HG02642 (cell line): ENCODE results near the gene PCDHGA1.
A peak's percentile ranks its signal among the peaks of the same experiment; 100 is the strongest.
"Not testable (repeated sequence)": the region's sequence is repeated elsewhere in the genome, so short reads cannot be mapped to it uniquely, and the experiment has no call there.

ENCODE experiments used
- ATAC-seq: cut with Tn5 transposase; IDR thresholded peaks from one replicate; pipeline ENCODE4 v1.9.1; 2021; ENCODE audit warnings: mild to moderate bottlenecking; ENCODE audit not compliant: unreplicated experiment, poor library complexity

Gene PCDHGA1

GRCh38 chr5:141330299-141331080 lies at the start of gene PCDHGA1:
Gene PCDHGA1 (plus strand): TSS chr5:141330514.
- peak; percentile 42 for ATAC-seq

DNA sequence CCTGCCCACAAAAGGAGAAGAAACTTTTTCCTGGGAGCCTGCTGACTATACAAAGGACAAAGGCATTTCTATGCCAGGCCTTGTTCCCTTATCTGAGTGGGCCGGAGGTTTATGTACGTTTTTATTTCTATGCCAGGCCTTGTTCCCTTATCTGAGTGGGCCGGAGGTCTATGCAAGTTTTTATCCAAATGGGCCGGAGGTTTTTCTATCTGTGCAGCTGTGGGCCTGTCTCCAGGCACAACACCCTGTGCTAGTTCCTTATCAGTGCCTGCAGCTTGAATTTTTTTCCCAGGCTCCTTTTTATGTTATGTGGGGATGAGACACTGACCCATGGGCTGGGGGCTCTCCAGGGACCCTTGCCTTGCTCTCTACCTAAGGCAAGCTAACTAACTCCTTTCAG lies 31.9 kb upstream of the PCDHGA1 start:
- ATAC-seq, result no peak

DNA sequence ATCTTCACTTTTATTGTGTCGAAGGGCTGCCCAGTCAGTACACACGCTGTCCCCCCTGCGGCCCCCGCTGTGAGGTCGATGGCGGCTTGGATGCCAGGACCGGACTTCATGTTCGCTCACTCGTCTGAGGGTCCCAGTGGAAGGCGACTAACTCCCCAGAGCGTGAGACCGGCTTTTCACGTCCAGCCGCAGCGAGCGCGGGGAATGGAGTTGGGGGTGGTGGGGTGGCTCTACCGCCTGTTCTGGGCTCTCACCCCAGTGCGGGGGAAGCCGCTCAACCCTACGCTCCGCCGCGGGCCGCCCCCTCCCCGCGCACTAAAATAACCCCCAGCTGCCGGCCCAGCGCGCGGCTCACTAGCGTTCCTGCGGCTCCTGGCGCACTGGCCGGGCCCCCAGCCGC lies 26.6 kb upstream of the PCDHGA1 start, which contains the start of gene SLC25A2:
SLC25A2 (minus strand) TSS at position 294 of the 400 bp plus-strand sequence; CDS start at position 110, 184 bp downstream.
- ATAC-seq, result no peak

- ATAC-seq, result no peak
These were observed 23.7 kb upstream of the PCDHGA1 start for GRCh38 chr5:141306630-141307029.

DNA sequence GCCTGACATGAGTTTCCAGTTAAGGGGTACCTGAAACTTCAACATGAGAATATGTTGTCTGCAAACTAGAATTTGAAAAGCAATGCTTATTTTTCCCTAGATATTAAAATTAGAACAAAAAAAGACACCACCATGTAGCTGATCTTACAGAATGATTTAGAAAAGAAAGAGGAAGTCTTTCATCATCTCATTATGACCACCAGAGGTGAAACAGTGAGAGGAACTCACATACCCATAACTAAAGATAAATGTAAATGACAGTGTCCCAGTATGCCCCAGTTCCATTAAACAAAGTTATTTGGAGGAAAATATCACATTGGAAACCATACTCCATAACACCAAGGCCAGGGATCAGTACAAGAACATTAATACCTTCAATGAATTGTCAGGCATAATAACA lies 16.6 kb upstream of the PCDHGA1 start:
- no peak for ATAC-seq

DNA sequence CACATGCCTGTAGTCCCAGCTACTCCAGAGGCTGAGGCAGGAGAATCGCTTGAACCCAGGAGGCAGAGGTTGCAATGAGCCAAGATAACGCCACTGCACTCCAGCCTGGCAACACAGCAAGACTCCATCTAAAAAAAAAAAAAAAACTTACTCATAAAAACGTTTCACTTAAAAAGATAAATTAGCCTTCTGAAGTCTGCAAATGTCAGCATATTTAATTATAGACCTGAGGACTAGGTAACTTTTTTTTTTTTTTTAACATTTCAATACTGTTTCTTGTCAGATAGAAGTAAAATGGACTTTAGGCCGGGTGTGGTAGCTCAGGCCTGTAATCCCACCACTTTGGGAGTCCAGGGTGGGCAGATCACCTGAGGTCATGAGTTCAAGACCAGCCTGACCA lies 13.4 kb upstream of the PCDHGA1 start:
- ATAC-seq, result not testable (repeated sequence)

DNA sequence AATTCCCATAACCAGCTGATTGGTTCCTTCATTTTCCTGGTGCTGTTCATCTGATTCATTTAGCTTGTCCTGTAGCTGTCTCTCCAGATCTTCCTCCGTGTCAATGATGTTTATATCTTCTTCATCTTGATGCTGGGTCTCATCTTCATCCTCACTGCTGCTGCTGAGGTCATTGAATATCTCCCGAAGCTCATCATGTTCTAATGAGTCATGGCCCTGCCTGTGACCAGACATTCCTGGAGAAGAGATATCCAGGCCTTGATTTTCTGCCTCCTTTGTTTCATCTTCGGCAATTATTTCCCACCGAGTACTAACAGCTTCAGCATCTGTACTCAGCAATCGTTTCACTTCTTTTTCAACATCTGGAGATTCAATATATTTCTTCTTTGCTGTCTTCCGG lies 11.1 kb upstream of the PCDHGA1 start:
- ATAC-seq, result no peak

DNA sequence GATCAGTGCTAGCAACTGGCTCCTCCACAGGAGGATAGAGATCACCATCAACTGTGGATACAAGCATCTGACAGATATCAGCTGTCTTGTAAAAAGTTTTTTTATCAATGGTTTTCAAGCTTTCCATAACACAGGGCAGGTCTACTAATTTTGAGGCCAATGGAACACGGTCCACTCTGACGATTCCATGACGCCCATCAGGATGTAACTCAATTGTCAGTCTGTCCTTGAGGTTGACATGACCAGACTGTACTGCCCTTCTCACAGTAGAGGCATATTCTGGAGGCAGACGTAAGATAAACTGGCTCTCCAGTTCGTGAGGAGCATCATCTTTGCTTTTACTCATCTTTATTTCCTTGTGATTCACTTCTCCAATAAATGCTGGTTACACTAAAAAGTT lies 10.6 kb upstream of the PCDHGA1 start:
- no peak for ATAC-seq

DNA sequence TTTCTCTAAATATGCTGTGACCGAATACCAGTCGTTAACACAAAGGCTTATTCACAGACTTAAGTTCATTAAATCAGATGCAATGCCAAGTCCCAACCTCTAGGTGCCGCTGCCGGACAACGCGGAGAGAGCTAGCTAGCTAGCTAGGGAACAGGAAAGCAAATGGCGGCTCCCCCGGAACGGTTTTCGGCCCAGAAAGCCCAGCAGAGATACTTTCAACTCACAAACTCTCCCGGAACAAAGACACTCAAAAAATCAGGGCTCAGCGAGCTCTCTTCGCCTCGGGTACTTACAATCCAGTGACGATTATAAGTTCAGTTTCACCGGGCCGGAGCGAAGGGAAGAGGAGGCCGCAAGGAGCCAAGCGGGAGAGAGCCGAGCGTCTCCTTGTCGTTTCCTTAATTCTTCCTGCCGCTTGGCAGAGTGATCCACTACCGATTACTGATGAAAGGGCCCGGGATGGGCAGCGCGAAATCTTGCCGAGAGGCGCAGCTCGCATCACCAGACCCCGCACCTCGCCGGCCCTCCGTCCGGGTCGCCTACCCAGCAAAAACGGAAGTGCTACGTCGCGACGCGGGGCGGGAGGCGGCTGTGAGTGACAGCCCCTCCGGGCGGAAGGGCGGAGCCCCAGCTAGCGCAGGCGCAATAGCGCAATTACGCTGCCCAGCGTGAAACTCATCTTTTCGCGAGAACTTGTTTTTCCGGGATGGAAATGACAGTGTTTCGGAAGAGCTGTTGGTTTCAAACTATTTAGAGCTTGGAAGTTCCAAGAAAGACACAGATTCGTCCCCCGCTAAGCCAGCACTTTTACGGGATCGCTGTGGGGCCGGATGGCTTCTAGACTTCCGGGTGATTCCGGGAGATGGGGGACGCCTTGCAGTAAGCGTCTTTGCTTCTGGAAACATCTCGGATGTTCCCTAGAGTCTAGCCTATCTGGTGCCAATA lies 9.8 kb upstream of the PCDHGA1 start, which contains the start of gene TAF7:
TAF7 (minus strand) TSS at position 560 of the 945 bp plus-strand sequence. CDS start 740 bp downstream, outside the sequence.
- peak; percentile 97 for ATAC-seq

GRCh38 chr5:141322261-141322660 lies 8.1 kb upstream of the PCDHGA1 start:
- ATAC-seq, result no peak

DNA sequence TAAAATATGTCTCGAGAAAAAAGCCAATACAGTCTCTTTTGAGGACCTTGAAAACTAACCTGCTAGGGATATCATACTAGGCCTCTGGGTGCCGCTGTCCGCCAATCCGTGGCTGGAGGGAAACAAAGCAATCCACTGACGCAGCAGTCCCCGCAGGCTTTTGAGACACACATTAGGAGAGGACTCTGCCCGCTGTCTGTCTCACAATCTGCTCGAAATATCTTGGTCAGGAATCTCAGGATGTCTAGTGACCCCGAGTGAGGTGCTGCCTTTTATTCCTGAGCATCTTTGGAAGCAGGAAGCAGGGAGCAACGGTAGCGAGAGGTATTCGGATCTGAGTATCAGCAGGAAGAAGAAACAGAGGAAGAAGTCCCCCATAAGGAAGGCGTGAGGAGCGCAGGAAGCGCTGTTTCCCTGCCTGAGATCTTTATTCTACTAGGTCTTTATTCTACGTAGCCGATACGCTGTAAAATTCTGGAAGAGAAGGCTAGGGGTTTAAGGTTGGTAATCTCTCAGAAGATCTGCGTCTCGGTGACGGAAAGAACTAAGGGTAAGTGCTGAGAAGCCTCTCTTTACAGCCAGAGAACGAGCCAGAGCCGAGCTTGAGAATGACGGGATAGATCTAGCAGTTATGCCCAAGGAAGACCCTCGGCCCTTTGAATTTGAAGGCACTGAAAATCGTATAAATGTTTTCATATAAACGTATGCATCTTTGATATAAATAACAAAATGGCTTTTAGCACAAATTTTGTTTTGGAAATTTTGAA lies 4.0 kb upstream of the PCDHGA1 start:
- peak; percentile 78 for ATAC-seq

DNA sequence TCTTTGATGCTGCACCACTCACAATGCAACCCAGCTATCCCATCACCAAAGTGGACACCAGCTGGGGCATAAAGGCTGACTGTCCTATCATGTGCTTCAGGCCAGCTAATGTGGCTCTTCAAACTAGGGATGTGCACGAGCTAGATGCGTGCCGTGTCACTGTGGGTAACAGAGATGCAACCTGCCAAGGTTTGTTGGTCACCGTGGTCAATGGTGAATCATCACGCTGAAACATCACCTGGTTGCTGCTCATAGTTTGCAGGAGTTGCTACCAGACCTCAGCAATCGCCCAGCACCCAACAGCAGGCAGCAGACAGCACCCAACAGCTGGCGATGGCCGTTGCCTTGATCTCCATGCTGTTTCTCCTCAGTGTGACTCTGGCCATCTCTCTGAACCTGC lies 2.1 kb upstream of the PCDHGA1 start:
- ATAC-seq, result no peak

GRCh38 chr5:141332571-141332970 lies 2.3 kb downstream of the PCDHGA1 start:
- ATAC-seq, result not testable (repeated sequence)

GRCh38 chr5:141338538-141339306 lies 8.4 kb downstream of the PCDHGA1 start, which contains the start of gene PCDHGA2:
Gene PCDHGA2 (plus strand): TSS chr5:141338760.
- ATAC-seq, result no peak

GRCh38 chr5:141340781-141341354 lies 10.6 kb downstream of the PCDHGA1 start:
- ATAC-seq, result not testable (repeated sequence)

DNA sequence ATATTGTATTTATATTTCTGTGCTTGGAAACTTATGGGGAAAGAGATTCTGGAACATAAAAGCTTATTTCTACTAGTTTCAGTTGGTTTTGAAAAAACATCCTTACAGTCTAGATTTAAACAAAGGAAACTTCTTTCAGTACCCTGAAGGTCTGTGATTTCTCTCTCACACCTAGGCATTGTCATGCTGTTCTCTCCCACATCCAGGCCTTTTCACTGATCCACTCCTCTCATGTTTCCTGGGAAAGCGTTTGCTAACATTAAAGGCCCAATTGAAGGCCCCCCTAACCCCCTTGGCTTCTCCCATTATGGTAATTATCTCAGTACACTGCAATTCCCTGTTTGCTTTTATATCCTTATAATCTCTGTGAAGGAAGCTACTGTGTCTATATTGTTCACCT lies 12.5 kb downstream of the PCDHGA1 start:
- ATAC-seq, result no peak

- no peak for ATAC-seq
These were observed 13.1 kb downstream of the PCDHGA1 start, which contains the start of gene PCDHGA3 for GRCh38 chr5:141343242-141343952. Gene PCDHGA3 (plus strand): TSS chr5:141343829. CDS start chr5:141344034, 205 bp downstream.

DNA sequence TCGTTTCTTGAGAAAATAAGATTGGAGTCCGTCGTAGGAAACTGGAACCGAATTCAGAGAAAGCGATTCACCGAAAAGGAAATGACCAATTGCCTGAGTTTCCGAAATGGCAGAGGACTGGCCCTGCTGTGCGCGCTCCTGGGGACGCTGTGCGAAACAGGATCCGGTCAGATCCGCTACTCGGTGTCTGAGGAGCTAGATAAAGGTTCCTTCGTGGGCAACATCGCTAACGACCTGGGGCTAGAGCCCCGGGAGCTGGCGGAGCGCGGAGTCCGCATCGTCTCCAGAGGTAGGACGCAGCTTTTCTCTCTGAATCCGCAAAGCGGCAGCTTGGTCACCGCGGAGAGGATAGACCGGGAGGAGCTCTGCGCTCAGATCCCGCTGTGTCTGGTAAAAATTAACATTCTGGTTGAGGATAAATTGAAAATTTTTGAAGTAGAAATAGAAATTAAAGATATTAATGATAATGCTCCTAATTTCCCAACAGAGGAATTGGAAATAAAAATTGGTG lies 13.7 kb downstream of the PCDHGA1 start:
- no peak for ATAC-seq
